GM19467 (cell line): ENCODE results near the gene SIM2.

Source experiments
- ATAC-seq: cut with Tn5 transposase; IDR thresholded peaks from one replicate; pipeline ENCODE4 v1.9.1; 2021; ENCODE audit warnings: mild to moderate bottlenecking, moderate library complexity; ENCODE audit not compliant: unreplicated experiment

SIM2 gene

DNA sequence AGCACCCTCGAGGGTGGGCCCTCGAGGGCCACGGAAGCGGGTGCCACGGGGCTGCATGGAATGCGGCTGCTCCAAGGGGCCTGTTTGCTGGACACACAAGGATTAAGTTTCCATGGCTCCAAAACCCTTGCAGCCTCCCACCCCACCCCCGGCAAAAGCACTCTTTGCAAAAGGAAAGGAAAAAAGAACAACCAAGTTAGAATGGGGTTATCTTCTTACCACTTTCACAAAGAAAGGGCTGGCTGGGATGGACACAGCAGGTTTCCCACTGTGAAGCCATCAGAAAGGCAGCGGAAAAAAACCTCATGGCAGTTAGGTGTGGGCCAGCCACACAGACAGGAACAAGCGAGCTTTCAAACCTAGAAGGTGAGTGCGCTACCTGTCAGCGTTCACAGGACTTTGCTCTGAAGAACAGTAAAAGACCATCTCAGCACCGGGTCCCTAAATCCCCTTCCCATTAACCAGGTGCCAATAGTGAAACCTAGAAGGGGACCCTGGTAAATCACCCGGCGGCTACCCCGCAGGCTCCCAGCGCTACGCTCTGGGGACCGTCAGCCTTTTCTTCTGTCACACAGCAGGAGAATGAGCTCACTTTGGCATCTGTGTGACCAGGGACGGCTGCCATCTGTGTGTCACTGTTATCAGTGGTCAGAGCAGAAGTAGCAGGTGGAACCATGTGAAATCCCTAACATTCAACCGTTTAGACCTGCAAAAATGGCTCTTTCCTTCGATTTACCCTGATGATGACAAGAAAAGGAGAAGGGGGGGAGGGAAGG, 93.0 kb downstream of the SIM2 start:
- ATAC-seq = no peak

DNA sequence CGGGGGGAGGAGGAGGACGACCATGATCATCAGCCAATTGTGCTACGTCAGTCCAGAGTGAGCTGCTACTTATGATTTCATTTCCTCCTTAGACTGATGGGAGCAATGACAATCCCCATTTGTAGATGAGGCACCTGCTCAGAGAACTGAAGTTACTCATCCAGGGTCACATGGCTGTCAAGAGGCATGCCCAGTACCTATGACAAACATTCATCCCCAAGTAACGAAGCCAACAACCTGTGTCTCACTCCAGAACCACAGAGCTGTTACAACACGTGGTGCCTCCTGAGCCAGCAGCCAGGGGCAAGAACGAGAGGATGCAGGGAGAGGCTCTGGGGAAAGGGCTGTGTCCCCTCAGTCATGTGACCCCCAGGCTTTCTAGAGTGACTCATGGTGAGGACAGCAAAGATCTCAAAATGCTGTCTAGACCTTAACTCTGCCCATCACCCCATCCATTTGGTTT, 93.6 kb downstream of the SIM2 start:
- ATAC-seq = no peak

DNA sequence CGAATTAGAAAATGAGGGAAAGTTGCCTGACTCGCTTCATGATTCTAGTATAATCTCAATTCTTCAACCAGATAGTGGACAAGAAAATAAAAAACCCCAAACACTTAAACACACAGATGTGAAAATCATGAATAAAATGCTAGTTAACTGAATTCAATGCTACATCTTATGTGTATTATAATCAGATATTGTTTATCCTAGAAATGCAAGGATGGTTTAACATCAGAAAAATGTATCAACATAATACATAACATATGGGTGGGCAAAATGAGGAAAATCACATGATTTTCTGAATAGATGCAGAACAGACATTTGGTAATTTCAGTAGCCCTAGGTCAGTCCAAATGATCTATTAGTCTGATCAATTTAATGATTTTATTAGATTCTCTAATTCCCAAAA, 97.2 kb downstream of the SIM2 start:
- ATAC-seq = no peak

DNA sequence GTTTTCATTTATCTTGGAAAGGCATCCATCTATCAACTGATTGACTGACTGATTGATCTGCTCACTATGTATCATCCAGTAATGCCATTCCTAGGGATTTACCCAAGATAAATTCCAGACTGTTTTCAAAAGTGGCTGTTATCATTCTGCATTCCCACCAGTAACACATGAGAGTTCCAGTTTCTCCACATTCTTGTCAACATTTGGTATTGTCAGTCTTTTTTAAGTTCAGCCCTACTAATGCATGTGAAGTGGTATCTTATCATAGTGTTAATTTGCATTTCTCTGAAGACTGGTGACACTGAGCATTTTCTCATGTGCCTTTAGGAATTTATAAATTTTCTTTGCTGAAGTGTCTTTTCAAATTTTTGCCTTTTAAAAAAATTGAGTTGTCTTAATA, 99.6 kb downstream of the SIM2 start:
- ATAC-seq = no peak
